Left renal pelvis (tissue), 4 donors: ENCODE data around the gene MECP2. TPM values are rescaled to one million over a fixed set of nuclear protein-coding genes. Genes with fewer than 3 reads are reported as not detected.

Experiments used
- DNase-seq, 4 donors: peaks; one replicate each; pipeline ENCODE4 v3.0.0-alpha.2; 2013; ENCODE audit warnings: low read depth in 4 of 4, low spot score in 3 of 4
- polyA plus RNA-seq, 4 donors: library from polyadenylated mRNA; unstranded; fragments of 120-200 nt; gene quantifications; one replicate each; pipeline ENCODE4 v1.2.1, GENCODE V29; 2013; ENCODE audit not compliant: insufficient read length in 4 of 4

Gene MECP2
- polyA plus RNA-seq, 4 donors: 23.2 to 31.9 (median 29.7) TPM

DNA sequence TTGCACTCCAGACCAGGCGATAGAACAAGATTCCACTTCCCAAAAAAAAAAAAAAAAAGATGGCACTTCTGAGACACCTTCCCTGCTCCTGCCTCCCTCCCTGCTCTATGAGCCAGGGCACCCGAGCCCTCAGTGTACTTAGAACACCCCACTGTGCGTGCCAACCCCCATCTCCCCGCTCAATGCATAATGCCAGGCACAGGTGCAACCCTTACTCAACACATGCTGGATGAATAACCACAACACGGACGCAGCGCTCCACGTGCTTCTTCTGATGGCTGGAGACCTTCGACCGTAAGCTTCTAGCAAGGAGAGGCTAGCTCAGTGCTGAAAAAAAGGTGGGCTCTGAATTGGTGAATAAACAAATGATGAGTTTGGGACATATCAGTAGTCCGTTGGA is 57.9 kb downstream of the MECP2 start:
- no peak for DNase-seq

DNA sequence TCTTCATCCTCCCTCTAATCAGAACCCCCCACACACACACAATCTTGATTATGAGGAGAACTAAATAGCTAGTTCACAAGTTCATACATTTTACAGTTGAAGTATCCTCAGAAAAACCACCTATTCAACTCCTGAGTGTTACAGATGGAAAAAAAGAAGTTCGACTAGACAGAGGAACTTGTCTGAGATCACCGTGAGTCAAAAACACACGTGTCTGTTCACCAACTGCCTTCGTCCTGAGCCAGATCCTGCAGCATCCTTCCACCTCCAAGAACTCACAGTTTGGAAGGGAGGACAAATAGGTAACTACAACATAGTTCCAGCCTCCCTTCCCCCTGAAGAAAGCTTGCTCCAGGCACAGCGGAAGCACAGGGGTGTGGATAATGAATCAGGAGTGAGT is 58.9 kb downstream of the MECP2 start:
- no peak for DNase-seq

DNA sequence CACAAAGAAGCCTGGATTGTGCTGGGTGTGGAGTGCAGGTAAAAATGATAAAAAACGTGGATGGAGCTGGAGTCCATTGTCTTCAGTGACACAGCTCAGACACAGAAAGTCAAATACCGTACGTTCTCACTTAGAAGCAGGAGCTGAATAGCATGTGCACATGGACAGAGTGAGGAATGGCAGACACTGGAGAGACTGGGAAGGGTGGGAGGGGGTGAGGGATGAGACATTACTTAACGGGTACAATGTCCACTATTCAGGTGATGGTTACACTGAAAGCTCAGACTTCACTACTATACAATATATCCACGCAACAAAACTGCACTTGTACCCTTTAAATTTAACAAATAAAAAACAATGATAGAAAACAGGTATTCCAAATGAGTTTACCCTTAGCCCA is 59.8 kb downstream of the MECP2 start:
- no peak for DNase-seq

DNA sequence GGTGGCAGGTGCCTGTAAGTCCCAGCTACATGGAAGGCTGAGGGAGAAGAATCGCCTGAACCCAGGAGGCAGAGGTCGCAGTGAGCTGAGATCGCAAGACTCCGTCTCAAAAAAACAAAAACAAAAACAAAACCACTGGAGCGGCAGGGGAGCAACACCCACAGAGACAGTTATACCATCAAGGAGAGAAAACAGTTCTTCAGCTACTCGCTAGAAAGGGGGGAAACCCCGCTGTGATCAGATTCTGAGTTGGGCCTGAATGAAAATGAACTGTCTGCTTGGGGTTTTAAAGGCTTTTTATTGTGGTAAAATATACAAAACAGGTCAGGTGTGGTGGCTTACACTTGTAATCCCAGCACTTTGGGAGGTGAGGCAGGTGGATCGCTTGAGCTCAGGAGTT is 61.0 kb downstream of the MECP2 start:
- DNase-seq: no peak

DNA sequence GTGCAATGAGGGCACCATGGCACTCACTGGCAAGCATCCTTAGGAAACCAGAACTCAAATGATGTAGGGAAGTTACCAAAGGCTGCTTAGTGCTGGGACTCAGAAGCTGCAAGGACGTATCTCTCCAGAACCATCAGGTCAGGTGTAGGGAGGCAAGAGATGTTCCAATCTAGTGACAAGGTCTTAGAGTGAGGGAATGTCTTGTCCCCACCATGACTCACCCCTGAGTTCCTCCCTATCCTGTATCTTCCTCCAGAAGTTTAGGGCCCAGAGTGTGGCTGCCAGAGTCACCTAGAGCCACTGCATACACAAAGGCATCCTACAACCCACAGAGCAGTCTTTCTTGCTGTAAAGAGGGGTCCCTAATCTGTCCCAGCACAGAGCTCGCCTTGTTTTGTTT is 63.7 kb downstream of the MECP2 start:
- no peak for DNase-seq

DNA sequence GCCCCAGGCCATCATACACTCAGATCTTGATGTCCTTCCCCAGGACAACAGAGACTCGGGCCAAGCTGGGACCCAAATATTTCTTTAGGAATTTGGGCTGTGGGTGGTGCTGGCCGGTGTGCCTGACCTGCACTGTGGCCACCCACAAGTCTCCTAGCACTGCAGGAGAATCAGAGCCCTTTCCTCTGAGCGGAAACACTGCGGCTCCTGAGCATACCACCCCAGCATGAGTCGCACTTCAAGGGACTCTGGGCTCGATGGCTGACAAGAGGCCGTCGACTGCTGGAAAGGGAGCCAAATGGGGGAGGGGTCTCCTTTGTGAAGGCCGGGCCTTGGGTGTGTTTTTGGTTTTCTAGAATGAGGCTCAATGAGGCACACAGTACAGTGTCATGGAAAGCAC is 64.9 kb downstream of the MECP2 start:
- DNase-seq: no peak

DNA sequence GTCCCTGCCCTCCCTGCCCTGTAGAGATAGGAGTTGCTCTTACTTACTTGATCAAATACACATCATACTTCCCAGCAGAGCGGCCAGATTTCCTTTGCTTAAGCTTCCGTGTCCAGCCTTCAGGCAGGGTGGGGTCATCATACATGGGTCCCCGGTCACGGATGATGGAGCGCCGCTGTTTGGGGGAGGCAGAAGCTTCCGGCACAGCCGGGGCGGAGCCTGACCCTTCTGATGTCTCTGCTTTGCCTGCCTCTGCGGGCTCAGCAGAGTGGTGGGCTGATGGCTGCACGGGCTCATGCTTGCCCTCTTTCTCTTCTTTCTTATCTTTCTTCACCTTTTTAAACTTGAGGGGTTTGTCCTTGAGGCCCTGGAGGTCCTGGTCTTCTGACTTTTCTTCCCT is 65.4 kb downstream of the MECP2 start:
- no peak for DNase-seq

DNA sequence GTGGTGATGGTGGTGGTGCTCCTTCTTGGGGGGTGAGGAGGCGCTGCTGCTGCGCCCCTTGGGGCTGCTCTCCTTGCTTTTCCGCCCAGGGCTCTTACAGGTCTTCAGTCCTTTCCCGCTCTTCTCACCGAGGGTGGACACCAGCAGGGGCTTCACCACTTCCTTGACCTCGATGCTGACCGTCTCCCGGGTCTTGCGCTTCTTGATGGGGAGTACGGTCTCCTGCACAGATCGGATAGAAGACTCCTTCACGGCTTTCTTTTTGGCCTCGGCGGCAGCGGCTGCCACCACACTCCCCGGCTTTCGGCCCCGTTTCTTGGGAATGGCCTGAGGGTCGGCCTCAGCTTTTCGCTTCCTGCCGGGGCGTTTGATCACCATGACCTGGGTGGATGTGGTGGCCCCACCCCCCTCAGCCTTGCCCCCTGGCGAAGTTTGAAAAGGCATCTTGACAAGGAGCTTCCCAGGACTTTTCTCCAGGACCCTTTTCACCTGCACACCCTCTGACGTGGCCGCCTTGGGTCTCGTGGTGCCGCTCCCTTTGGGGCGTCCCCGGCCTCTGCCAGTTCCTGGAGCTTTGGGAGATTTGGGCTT is 66.7 kb downstream of the MECP2 start:
- DNase-seq: no peak

DNA sequence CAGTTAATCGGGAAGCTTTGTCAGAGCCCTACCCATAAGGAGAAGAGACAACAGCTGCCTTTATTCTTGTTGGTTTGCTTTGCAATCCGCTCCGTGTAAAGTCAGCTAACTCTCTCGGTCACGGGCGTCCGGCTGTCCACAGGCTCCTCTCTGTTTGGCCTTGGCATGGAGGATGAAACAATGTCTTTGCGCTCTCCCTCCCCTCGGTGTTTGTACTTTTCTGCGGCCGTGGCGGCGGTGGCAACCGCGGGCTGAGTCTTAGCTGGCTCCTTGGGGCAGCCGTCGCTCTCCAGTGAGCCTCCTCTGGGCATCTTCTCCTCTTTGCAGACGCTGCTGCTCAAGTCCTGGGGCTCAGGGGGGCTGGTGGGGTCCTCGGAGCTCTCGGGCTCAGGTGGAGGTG is 67.3 kb downstream of the MECP2 start:
- DNase-seq: no peak

DNA sequence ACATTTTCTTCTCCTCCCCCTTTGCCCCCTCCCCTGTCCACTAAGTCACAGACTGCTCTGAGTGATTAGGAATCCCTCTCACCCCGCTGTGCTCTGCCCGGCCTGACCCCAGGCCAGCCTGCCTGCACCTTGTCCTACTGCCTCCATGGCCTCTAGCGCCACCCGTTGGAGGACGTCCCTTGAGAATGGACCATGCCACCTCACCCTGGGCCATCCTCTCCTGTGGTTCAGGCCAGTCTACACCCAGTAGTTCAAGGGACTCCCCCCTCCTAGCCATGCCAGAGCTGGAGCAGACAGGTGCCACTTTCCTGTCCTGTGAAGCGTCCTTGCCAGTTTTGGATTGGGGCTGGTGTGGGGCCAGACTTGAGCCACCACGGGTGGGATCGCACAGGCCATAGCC is 68.1 kb downstream of the MECP2 start:
- no peak for DNase-seq

DNA sequence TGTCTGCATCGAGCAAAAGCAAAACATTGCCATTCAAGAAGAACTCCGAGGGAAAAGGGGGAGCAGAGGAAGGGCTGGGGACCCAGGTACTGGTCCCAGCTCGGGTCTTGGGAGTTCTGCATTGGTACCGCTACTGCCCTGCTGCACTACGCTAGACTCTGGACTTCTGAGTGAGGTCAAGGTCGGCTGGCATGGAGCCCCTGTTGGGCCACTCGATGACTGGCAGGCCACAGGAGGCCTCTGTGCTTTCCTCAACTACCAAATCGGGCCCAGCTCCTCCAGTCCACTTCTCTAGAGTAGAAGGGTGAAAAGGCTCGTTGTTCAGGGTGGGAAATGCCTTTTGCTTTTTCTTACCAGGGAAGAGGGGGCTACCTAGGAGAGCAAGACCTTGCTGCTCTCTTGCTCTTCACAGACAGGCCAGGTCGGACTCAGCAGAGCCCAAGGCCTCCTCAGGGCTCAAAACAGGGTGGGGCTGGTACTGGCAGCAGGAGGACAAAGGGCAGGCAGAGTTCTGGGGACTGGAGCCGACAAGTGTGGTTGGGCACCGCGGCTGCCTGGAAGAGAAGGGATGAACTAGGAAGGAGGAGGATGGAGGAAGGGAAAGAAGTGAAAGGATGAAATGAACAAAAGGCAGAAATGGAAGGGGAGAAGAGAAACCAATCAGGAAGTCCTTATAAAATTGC is 68.9 kb downstream of the MECP2 start:
- DNase-seq: no peak

DNA sequence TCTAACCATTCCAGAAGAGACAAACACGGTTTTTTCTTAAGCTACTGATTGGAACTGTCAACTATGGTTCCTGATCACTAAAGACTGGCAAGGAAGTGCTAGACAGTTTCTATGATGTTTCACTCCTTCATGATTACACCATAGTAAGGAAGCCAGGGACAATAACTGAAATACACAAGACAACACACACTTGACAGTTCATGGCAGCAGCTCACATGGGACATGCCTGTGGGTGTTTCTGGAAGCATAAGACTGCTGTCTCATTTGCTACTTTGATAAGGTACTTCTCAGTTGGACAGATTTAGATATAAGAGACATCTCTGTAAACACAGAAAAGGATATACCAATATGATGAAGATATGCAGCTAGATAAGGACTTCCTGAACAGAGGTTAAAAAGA is 69.5 kb downstream of the MECP2 start:
- DNase-seq: no peak

DNA sequence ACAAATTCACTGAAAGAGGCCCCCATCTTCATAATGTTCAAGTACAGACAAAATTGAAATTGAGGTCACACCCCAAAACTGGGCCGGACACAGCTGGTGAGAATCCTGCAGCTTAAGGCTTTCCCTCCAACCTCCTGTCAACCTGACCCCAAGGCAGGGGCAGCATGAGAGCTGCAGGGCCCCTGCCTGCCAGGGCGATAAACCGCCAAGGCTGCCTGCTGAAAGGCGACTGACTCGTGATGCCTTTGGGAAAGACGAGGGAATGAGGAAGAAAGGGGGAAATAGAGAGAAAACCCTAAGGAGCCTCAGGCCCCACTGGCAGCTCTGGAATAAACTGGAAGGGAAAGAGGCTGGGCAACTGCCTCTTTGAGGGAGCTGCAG is 70.5 kb downstream of the MECP2 start:
- DNase-seq: no peak

DNA sequence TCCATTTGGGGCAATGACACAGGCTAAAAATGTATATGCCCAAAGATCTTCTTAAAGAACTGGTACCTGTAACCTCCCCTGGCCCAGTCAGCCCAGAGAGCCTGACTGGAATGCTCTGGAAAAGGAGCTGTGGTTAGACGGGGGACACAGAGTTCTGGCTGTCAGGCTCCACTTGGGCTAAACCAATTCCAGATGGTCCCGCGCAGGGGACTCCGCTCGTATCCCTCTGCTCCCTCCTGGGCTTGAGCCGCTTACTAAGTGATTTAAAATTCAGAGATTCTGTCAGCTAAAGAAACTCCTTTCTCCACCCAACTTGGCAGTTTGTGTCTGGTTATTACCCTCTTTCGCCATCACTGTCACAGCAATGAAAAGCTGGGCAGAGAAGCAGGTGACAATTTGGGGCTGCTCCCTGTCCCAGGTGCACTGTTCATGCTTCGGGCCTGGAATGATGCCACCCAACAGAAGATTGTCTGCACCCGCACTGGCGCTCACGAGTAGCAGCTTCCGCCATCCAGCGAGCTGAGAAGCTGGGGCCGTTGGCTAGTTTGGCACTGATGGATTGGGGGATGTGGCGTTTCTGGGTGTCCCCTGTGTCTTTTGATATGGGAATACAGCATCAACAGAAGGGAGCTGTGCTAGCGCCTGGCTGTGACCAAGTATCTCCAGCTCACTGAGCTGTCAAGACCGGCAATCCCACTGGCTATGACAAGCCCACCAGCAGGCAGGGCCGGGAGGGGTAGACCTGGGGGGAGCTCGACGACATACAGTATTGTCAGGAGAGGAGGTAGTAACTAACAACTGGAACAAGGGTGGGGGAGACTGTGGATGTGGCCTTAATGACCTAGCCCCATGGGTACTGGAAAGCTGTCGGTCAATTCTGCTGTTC is 71.1 kb downstream of the MECP2 start:
- no peak for DNase-seq

DNA sequence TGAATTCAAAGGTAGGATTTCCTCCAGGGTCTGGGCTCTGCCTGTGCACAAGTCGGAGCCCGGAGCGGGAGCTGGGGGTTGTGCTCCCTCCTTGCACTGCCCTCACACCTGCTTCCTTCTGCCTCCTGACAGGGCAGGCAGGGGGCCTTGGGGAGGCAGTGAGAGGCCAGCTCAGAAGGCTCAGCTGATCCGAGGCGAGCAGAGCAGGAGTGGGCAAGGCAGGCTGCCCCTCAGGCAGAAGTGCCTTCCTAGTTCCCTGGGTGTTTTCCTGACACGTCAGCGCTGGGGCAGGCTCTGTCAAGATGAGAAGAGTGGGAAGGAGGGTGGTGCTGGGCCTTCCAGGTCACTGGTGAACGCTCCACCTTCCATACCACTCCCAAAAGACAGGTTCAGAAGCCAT is 72.3 kb downstream of the MECP2 start:
- no peak for DNase-seq

DNA sequence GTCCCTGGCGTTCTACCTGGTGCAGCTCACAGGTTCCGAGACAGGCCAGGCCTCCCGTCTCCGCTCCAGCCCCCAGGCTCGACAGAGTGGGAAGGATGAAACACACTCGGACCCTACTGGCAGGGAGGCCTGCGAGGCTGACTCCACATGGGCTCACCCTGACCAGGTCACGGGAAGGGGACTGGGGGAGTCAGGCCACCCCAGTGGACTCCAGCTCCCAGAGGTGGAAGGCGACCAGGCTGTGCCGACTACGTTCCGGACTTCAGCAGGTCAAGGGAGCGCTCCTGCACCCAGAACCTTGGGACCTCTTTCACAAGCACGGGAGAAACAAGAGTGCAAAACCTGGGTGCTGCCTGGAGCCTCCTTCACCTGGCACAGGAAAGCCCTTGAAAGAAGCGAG is 73.2 kb downstream of the MECP2 start:
- no peak for DNase-seq

DNA sequence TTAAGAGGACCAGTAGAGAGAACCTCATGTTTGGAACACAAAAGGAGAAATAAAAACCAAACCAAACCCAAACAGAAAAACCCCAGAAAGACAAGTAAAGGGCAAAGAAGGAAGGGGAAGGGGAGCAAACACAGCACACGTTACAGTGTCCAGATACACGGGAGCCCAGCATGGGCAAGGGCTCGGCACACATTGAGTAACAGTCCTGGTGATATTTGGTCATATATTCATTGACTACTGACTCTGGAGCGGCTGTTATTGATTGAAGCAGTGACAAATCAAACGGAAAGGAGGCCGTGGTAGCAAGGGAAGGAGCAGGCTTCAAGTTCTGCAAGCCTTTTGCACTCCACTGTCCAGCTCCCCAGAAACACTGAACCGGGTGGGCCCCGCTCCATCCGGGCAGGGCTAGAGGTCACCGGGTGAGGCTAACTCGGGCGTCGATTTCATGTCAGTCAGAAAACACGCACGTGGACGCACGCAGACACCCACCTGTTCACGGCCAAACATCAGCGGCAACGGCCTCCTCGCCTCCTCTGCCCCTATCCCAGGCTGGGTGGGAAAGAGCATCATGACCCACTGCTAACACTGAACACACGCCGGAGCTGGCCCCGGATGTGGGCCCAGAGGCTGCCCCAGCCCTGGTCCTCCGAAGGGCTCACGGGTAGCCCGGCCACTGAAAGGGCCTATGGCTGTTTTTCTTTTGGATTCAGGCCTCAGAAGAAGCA is 74.1 kb downstream of the MECP2 start:
- no peak for DNase-seq

DNA sequence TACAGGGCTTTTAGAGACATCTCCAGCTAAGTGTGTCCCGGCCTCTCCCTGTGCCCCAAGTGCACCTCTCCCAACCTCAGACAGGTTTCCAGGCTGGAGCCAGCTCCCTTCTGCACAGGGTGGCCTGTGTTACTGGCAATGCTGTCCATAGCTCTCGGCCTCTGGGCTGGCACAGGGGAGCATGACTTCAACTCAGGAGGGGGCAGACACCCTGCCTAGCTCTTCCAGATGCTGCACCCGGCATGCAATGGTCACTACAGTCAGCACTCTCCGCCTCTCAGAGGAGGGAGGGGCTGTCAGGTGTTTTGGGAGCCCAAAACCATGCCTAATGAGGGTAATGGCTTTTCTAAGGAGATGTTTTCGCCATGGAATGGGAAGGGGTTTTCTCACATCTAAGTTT is 75.4 kb downstream of the MECP2 start:
- DNase-seq: no peak

DNA sequence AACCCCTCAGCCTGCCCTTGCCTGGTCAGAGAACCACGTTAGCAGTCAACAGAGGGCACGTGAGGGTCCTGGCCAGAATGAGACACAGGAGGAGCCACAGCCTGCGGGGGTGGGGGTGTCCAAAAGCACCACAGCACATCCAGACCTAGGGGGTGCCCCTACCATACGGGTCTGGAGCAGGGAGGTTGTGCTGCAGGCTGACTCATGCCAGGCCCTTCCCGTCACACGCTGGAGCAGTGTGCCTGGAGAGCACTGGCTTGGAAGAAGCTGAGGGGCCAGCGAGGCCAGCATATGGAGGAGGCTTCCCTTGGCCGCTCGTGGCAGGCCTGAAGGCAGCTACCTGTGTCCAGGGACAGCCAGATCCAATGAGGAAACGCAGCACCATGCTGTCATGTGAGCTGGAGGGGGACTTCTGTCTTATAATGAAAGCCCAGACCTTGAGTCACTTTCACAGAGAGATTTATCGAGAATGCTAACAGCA is 76.3 kb downstream of the MECP2 start:
- DNase-seq: no peak

DNA sequence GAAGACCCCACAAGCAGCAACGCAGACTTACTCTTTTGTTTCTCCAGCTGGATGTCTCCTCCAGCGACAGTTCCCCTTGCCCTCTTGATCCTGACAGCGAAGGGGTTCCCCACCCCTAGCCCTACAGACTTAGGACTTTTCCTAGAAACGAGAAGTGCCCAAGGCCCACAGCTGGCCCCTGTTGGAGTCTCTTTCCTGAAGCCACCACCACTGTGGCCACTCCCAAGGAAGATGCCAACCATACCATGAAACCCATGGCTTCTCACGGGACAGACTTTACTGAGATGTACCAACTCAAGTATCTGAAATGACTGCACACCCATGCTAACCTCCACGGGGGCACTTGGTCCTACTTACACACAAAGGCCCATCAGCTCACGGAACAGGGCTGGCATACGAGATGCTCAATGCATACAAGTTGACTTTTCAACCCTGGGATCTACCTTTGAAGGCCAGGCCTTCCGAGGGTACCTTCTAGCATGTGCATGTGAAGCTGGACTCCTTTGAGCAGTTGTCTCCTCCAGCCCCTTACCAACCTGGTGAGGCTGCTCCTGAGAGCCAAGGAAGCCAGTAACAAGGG is 76.9 kb downstream of the MECP2 start:
- no peak for DNase-seq
